Measurements from ENCODE around the gene OOSP1. TPM values are rescaled to one million over a fixed set of nuclear protein-coding genes. Genes with fewer than 3 reads are reported as not detected.

OOSP1 gene
- total RNA-seq, 1 donor from 2014 or later, result not detected

GRCh38 chr11:59983212-59983611, 45.0 kb downstream of the OOSP1 start:
- POLR2A ChIA-PET, result no interaction called here
- Mint-ChIP-seq H3K27me3 (peaks cover 12% of the 10 kb centered on the region), H3K36me3 (ENCODE audit: low read depth) (no peaks in the 10 kb centered on the region), H3K4me1 (no peaks in the 10 kb centered on the region), H3K27ac (no peak overlapping the region), H3K9me3 (no peaks in the 10 kb centered on the region), H3K4me3 (no peak overlapping the region)
- DNase-seq (no peak), ATAC-seq (ENCODE audit: low read depth) (no peak)
- intact Hi-C loops (cut with micrococcal nuclease), result no loop called here
- CTCF ChIA-PET, result no interaction called here
- no peak for TF ChIP-seq CTCF (IDR thresholded peaks at IDR 0.05)

- DNase-seq (no peak), ATAC-seq (ENCODE audit: low read depth) (no peak)
- ChIA-PET CTCF (no interaction called here), POLR2A (no interaction called here)
- no peak overlapping the region for H3K27ac Mint-ChIP-seq
- H3K4me1 Mint-ChIP-seq, result no peaks in the 10 kb centered on the region
- H3K9me3 Mint-ChIP-seq, result peaks cover 2% of the 10 kb centered on the region
- intact Hi-C loops (cut with micrococcal nuclease), result no loop called here
- H3K4me3 Mint-ChIP-seq, result no peak overlapping the region
- TF ChIP-seq CTCF (IDR thresholded peaks at IDR 0.05), result no peak
- peaks cover 11% of the 10 kb centered on the region for H3K27me3 Mint-ChIP-seq
- H3K36me3 Mint-ChIP-seq (ENCODE audit: low read depth), result no peaks in the 10 kb centered on the region
These were observed 46.1 kb downstream of the OOSP1 start for GRCh38 chr11:59984368-59984767.

- intact Hi-C loops (cut with micrococcal nuclease), result no loop called here
- TF ChIP-seq CTCF (IDR thresholded peaks at IDR 0.05), result no peak
- ATAC-seq (ENCODE audit: low read depth) (no peak), DNase-seq (no peak)
- no peaks in the 10 kb centered on the region for H3K36me3 Mint-ChIP-seq (ENCODE audit: low read depth)
- H3K27ac Mint-ChIP-seq, result no peak overlapping the region
- H3K9me3 Mint-ChIP-seq, result peaks cover 22% of the 10 kb centered on the region
- H3K4me3 Mint-ChIP-seq, result no peak overlapping the region
- no peaks in the 10 kb centered on the region for H3K4me1 Mint-ChIP-seq
- H3K27me3 Mint-ChIP-seq, result peaks cover 7% of the 10 kb centered on the region
- ChIA-PET POLR2A (no interaction called here), CTCF (no interaction called here)
These were observed 52.2 kb downstream of the OOSP1 start for GRCh38 chr11:59990421-59990820.

- ATAC-seq (ENCODE audit: low read depth) (no peak), DNase-seq (no peak)
- Mint-ChIP-seq H3K4me1 (no peaks in the 10 kb centered on the region), H3K9me3 (peaks cover 22% of the 10 kb centered on the region), H3K27me3 (peaks cover 9% of the 10 kb centered on the region), H3K27ac (no peak overlapping the region), H3K36me3 (ENCODE audit: low read depth) (no peaks in the 10 kb centered on the region), H3K4me3 (no peak overlapping the region)
- intact Hi-C loops (cut with micrococcal nuclease), result no loop called here
- POLR2A ChIA-PET, result no interaction called here
- TF ChIP-seq CTCF (IDR thresholded peaks at IDR 0.05), result no peak
- CTCF ChIA-PET, result no interaction called here
These were observed 54.2 kb downstream of the OOSP1 start for GRCh38 chr11:59992425-59992824.

- no peak for TF ChIP-seq CTCF (IDR thresholded peaks at IDR 0.05)
- no peaks in the 10 kb centered on the region for H3K4me1 Mint-ChIP-seq
- ChIA-PET CTCF (no interaction called here), POLR2A (no interaction called here)
- peaks cover 18% of the 10 kb centered on the region for H3K27me3 Mint-ChIP-seq
- ATAC-seq (ENCODE audit: low read depth) (no peak), DNase-seq (no peak)
- no peak overlapping the region for H3K27ac Mint-ChIP-seq
- no peak overlapping the region for H3K4me3 Mint-ChIP-seq
- intact Hi-C loops (cut with micrococcal nuclease), result no loop called here
- no peaks in the 10 kb centered on the region for H3K36me3 Mint-ChIP-seq (ENCODE audit: low read depth)
- H3K9me3 Mint-ChIP-seq, result no peaks in the 10 kb centered on the region
These were observed 59.6 kb downstream of the OOSP1 start for GRCh38 chr11:59997800-59998199.

All from activated B cell treated with CpG ODN at 0.5 μM for 24 hours (primary cell).